HG03103 (cell line): ENCODE data around the gene DNM1L.

Source experiments
- ATAC-seq: cut with Tn5 transposase; IDR thresholded peaks from one replicate; pipeline ENCODE4 v1.9.1; 2021; ENCODE audit warnings: low read depth; ENCODE audit not compliant: unreplicated experiment

DNM1L gene

DNA sequence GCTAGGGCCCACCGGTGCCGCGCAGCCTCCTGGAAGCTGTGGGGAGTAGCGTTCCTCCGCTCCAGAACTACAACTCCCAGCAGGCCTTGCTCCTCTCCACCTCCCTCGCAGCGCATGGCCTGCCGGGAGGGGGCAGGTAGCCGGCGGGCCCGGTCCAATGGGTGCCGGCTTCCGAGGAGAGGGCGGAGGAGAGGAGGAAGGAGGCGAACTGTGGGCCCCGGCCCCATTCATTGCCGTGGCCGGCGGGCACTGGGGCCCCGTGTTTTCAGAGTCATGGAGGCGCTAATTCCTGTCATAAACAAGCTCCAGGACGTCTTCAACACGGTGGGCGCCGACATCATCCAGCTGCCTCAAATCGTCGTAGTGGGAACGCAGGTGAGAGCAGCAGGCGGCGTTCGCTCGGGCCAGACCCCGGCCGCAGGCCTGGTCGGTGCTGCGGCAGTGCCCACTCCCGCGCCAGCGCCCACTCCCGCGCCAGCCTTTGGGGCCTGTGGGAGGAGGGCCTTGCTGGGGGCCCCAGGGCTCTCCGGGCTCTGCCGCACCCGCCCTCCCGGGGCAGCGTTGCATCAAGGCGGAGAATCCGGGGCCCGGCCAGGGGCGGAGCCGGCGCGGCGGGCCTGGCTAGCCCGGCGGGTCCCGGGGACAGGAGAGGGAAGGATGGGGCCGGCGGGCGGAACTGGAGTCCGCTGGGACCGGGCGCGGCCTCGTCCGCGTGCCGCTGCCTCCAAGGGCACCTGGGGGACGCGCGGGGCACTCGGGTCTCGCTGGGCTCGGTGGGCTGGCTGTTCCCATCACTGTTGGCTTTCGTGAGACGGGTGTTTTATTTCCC lies at the start of gene DNM1L:
TSS of gene DNM1L (plus strand) at position 211 of the 829 bp plus-strand sequence. CDS start at position 274, 63 bp downstream.
- peak; percentile 93 for ATAC-seq

DNA sequence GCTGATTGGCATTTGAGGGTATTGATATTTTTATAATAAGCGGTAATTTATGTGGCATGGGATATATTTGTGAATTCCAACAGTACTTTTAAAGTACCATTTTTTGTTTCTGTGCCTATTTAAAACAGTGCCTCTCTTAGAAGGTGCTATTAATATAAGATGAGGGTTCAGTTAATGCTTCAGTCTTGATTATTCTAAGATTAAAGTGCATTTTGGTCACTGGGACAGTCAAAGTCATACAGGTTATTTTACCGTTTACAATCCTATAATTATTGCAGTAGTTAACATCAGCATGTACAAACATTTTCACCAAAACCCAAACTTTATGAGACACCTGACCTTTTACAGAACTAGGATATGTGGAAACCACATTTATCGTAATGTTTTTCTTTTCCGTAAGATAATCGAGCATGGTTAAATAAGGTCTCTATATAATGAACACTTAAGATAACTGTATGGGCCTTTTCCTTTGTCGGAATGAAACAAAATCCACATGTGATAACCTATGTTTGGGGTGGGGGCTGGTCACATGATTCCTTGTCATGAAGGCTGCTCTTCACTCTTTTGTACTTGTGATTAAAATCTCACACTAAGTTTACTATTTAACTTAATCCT lies 37.7 kb upstream of the DNM1L start:
- no peak for ATAC-seq

DNA sequence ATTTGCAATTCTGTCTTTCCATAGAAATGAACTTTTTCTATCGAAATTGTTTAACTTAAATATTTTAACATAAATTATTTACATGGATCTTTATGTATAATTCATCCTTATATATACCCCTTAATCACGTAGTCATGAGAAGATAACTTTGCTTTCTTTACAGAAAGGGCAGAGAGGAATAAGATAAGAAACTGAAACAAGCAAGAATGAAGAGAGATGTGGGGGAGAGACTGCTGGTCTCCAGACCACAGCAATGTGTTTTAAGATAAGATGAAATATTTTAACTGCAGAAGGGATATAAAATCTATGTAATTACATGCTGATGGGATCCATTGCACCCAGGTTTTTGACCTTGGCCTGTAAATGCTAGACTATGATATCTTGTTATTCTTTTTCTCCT lies 34.7 kb upstream of the DNM1L start:
- ATAC-seq, result no peak

DNA sequence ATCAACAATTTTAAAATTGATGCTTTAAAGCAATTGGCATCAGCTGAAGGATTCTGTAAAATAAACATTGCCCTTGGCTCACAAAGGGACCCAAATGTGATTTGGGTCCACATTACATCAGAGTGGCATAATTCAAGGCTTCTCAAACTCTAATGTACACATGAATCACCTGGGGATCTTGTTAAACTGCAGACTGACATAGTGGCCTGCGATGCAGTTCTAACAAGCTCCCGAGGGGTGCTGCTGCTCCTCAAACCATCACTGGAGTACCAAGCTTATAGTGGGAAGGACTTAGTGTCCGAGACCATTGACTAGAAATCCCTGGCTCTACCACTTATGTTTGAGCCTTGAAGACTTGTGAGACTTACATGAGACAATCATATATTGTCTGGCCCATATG lies 31.8 kb upstream of the DNM1L start:
- ATAC-seq, result no peak

DNA sequence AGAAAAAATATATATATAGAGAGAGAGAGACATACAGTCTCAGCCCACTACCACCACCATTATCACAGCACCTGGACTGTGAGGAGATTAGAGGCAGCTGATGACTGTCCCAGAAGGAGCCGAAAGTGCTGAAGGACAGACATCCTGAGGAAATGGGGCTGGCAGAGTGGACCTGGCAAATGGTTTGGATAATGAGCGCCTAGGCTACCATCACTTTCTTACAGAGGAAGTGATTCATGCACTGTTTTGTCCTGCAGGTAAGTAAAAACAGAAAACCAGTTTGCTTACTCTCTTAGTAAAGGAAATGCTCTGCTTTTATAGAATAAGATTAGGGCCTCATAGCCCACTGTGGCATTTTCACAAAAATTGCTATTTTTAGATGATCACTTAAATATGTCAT lies 28.6 kb upstream of the DNM1L start:
- ATAC-seq, result no peak

DNA sequence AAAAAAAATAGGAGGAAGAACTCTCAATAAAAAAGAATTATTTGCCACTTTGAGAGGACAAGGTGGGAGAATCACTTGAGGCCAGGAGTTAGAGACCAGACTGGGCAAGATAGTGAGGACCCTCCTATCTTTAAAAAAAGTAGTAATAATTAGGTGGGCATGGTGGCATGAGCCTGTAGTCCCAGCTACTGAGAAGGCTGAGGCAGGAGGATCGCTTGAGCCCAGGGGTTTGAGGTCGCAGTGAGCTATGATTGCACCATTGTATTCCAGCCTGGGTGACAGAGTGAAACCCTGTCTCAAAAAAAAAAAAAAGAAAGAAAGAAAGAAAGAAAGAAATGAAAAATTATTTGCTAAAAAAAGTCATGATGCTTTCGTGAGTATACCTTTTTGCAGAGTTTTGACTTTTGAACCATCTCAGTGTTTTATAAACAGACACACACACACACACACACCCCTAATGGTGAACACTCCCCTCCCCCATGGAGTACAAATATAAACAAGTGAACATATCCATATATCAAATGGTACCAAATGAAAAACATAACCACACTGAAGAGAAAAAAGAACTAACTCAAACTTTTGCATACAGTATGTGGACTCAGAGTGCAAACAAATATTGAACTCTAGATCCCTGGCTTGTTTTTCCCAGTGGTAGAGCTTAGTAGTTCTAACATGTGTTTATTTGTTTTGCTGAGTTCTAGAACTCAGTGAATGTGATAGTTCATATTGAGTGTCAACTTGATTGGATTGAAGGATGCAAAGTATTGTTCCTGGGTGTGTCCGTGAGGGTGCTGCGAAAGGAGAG lies 27.7 kb upstream of the DNM1L start:
- no peak for ATAC-seq

DNA sequence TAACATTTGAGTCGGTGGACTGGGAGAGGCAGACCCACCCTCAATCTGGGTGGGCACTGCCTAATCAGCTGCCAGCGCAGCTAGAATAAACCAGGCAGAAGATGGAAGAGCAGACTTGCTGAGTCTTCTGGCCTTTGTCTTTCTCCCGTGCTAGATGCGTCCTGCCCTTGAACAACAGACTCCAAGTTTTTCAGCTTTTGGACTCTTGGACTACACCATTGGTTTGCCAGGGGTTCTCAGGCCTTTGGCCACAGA lies 27.2 kb upstream of the DNM1L start:
- no peak for ATAC-seq

DNA sequence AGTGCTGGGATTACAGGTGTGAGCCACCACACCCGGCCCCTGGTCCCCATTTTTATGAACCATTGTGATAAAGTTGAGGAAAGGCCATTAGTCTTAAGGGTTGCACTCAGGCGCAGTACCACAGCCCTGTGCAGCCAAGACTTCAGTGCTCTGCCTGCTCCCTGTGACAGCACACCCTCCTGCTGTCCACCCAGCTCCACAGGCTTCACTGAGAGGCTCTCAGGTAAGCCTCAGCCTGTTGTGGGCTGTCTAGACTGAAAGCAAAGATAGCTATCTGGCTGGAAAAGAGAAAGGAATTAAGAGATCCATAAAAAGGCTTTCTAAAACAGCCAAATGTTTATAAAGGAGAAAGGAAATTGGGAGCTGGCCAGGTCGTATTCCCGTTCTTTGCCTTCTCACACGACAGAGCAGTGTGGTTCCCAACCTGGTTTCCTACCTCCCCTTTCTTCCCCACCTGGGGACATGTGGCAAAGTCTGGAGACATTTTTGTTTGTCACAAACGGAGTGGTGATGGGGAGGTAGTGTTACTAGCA lies 19.1 kb upstream of the DNM1L start:
- no peak for ATAC-seq

DNA sequence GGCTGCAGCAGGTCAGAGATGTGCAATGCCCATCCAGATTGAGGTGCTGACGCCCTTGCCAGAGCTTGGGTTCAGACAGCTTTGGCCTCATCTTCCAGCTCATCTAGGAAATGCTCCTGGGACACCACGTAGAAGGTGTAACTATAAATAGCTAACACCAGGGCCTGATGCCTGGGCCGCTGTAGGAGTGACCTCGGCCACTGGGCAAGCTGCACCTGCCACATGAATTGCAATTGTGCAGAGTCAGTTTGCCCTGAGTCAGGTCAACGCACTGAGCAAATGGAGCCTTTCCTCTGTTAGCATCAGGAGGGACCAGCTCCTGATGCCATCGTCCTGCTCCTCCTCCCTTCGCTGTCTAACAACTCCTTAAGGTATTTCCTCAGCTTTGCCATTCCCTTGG lies 17.4 kb upstream of the DNM1L start:
- no peak for ATAC-seq

DNA sequence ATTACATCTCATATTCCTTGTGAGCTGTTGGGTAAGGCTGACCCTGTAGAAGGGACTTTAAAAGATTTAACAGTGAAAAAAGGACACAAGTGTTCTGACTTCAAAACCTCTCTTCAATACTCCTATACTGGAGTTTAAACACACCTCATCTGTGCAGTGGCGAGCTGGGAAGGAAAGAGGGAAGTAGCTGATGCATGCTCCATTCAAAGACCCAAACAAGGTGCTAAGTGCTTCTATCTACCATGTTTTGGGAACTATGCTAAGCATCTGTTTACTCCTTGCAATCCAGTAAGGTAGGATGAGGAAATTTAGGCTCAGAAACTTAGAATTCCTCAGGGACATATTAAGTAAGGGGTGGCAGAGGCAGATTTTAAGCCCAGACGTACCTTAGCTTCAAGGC lies 16.4 kb upstream of the DNM1L start:
- ATAC-seq, result no peak

DNA sequence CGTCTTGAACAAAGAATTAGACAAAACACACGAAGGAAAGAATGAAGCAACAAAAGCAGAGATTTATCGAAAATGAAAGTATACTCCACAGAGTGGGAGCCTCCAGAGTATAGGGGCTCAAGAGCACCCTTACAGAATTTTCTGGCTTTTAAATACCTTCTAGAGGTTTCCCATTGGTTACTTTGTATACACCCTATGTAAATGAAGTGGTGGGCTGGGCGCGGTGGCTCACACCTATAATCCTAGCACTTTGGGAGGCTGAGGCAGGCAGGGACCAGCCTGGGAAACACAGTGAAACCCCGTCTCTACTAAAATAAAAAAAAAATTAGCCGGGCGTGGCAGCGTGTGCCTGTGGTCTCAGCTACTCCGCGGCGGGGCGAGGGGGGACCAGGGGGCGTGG lies 13.1 kb upstream of the DNM1L start:
- ATAC-seq, result no peak

DNA sequence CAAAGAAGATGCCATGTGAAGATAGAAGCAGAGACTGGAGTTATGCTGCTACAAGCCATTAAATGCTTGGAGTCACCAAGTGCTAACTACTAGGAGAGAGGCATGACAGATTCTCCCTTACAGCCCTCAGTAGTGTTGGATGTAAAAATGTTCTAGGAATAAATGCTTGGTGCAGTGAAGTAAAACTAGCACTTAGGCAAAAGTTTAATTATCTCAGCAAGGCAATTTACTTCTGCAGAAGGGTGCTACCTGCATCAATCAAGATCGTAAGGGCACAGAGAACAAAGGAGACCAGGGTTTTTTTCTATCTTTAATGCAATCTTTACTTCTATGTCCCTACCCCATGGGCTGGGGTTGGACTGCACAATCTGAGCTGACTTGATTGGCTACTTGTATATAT lies 9.5 kb upstream of the DNM1L start:
- ATAC-seq, result no peak

DNA sequence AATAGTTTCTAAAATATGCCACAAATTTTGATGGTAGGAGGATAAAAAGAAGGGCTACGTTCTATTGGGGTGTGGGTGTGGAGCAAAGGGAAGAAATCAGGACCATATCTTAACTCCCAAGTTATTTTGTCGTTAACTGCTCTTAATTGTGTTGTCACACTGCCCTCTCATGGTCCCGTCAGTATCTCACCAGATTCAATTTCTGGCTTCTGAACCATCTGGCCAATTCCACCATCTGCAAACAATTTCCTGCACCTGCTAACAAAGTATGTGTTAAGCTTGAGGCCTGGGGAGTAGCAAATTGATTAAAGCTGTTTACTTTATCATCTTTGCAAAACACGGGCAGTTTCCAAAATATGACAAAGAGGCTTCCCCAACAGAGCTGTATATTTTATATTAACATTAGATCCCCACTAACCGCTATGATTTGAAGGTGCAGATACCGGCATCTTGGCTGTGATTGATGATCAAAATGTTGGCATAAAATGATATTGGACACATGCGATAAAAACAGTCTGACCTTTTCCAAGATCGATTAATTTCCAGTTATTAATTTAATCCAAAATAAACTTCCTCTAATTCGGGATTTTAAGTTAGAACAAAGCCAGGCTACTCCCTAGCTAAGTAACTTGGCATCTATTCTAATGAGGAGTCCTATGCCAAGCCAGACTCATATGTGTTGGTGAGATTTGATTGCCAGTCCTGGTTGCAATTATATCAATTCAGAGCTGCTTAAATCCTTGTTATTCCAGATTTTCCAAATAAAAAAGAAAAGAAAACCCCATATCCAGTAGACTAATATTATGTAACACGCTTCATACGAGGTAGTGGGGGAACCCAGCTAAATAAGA lies 6.9 kb upstream of the DNM1L start:
- ATAC-seq, result no peak

DNA sequence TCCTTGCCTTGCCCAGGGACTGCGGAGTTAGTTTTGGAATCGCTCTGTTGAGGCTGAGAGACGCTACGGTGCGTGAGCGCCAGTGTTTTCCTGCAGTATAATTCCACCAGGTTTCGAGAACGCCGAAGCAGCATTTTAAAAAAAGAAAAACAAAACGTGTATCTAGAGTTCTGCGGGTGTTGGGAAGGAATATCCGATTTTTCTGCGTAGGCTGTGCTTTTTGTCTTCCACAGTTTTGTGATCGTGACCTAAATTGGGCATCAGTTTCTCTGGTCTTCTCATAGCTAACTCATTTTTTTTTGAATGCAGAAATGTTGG lies 778 bp downstream of the DNM1L start:
- ATAC-seq, result no peak

DNA sequence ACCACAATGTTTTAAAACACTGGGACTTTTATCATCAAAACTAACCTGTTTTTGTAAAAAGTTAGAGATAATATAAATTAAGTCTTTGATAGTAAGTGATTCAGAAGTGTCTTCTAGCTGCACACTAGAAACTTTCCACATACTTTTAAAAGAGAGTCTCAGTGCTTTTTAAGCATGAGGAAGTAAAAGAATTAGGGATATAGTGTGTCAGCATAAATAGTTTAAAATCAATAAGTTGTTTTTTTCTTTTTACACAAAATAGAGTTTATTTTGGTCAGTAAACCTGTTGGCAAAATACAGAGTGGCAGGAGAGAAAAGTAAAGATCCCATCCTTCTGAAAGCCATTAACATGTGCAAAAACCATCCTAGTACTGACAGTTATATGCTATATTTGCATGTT lies 1.7 kb downstream of the DNM1L start:
- no peak for ATAC-seq

DNA sequence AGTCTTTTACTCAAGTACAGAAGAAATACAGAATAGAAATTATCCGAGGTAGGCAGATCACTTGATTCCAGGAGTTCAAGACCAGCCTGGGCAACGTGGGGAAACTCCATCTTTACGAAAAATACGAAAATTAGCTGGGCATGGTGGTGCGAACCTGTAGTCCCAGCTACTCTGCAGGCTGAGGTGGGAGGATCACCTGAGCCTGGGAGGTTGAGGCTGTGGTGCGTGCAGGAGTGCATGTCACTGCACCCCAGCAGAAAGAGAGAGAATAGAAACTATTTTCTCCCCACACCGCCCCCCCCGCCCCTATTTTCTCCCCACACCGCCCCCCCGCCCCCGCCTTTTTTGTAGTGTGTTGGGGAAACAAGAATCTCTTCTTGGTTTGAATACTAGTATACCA lies 2.2 kb downstream of the DNM1L start:
- no peak for ATAC-seq

DNA sequence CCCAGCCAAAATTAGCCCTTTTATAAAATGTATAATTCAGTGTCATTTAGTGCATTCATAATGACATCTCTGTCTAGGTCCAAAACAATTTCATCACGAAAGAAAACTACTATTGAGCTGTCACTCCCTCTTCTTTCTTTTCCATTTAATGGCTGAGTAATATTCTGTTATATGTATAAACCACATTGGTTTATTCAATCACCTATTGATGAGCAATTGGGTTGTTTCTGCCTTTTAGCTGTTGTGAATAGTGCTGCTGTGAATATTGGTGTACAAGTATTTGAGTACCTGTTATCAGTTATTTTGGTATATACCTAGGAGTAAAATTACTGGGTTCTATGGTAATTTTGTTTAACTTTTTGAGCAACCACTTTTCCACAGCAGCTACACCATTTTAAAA lies 7.2 kb downstream of the DNM1L start:
- ATAC-seq, result no peak

DNA sequence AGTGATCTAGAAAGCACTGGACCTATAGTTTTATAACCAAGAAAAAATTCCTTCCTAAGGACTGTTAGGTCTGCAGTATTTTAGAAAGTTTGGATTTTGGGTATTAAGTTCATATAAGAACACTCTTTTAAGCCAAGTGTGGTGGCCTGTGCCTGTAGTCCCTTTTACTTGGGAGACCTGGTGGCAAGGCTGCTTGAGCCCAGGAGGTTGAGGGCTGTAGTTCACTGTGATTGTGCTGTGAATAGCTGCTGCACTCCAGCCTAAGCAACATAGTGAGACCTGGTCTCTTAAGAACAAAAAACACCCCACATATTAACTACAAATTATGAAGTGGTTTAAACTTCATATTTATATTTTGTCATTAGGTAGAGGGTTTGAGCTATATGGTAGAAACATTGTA lies 9.7 kb downstream of the DNM1L start:
- no peak for ATAC-seq

DNA sequence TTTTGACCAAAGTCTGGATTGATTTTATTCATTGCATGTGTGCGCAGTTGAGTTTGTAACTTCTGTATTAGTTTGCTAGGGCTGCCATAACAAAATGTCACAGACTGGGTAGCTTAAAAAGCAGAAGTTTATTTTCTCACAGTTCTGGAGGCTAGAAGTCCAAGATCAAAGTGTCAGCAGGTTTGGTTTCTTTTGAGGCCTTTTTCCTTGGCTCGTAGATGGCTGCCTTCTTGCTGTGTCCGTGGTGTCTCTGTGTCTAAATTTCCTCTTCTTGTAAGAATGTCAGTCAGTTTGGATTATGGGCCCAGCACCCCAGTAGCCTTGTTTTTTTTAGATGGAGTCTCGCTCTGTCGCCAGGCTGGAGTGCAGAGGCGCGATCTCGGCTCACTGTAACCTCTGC lies 11.8 kb downstream of the DNM1L start:
- ATAC-seq, result no peak

DNA sequence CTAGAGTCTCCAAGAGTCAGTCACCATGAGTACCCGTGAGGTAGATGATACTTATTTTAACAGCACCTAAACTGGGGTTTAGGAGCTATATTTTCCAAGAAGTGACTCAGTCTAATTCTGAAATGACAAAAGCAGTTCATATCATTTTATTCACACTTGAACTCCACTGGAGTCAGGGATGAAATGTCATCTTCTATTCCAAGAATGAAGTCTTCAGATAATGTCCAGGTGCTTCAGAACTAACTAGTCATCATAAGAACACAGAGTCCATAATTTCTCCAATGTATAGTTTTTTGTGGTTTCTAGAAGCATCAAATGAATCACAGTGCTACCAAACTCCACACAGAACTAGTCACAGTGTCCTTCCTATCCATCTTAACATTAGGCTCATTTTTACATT lies 13.3 kb downstream of the DNM1L start:
- ATAC-seq, result no peak

DNA sequence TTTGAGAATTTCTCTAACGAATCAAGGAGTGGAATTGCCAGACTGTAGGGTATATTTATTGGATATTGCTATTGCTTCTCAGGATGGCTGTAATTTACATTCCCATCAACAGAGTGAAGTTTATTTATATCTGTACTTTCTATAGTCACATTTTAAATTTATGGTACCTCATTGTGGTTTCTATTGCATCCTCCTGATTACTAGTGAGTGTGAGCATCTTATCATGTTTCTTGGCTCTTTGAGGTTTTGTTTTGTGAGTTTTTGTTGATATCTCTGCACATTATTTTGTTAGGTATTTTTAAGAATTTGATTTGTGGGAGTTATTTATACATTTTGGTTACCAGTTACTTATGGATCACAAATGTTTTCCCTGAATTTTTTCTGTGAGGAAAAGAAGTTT lies 13.9 kb downstream of the DNM1L start:
- ATAC-seq, result no peak
